B cell (primary cell): ENCODE results near the gene SH2B2. TPM values are rescaled to one million over a fixed set of nuclear protein-coding genes. Genes with fewer than 3 reads are reported as not detected.
A peak's percentile ranks its signal among the peaks of the same experiment; 100 is the strongest.
"Not testable (repeated sequence)": the region's sequence is repeated elsewhere in the genome, so short reads cannot be mapped to it uniquely, and the experiment has no call there.

Experiments used
- ATAC-seq: fragments of 200-7000 bp; cut with Tn5 transposase; one replicate; pipeline ENCODE4 v1.10.0; 2021; ENCODE audit warnings: low read depth, mild to moderate bottlenecking, moderate number of reproducible peaks, moderate library complexity
- CTCF ChIA-PET: fragments of 350-600 bp; sonication (Branson Sonifier 250); formaldehyde crosslinking; loops from one replicate; lab custom pipeline; 2021; ENCODE audit warnings: antibody characterized with exemption, inconsistent platforms; lab: Charles Lee
- POLR2A ChIA-PET: fragments of 350-600 bp; sonication (Branson Sonifier 250); formaldehyde crosslinking; loops from one replicate; lab custom pipeline; 2021; ENCODE audit warnings: antibody characterized with exemption; lab: Charles Lee
- DNase-seq: peaks from one replicate; pipeline ENCODE4 v3.0.0; 2013
- H2AFZ ChIP-seq: 2 replicates; pipeline ENCODE4 v1.6.1; 2012; ENCODE audit warnings: mild to moderate bottlenecking, low read depth, low read length; ENCODE audit not compliant: insufficient read depth, poor library complexity, severe bottlenecking
- H3K27ac ChIP-seq, 2 donors: 1 replicate in 1 of 2; 2 replicates in 1 of 2; pipeline ENCODE4 v1.5.1; 2012 to 2013; ENCODE audit warnings: low read length in 2 of 2, mild to moderate bottlenecking in 2 of 2, moderate library complexity in 1 of 2
- H3K27me3 ChIP-seq, 4 experiments: fragments of 200-600 bp in 1 of 4; sonication (generic) in 1 of 4; replicated peaks in 1 of 4; 1 replicate in 2 of 4; 2 replicates in 2 of 4; pipeline versions ENCODE4 v1.6.1 to v1.7.0; 2013 to 2016; ENCODE audit warnings: low read length in 3 of 4, mild to moderate bottlenecking in 2 of 4, mixed read lengths in 1 of 4, moderate library complexity in 1 of 4; ENCODE audit not compliant: insufficient read depth in 4 of 4, control insufficient read depth in 3 of 4; ENCODE audit errors: control extremely low read depth in 1 of 4
- H3K36me3 ChIP-seq, 2 experiments: replicated peaks in 1 of 2; 1 replicate in 1 of 2; 2 replicates in 1 of 2; pipeline versions ENCODE4 v1.6.1 to v1.7.1; 2013; ENCODE audit warnings: low read length in 1 of 2; ENCODE audit not compliant: insufficient read depth in 2 of 2, control insufficient read depth in 1 of 2; ENCODE audit errors: control extremely low read depth in 1 of 2, extremely low read depth in 1 of 2
- H3K4me1 ChIP-seq, 2 donors: fragments of 200-600 bp in 1 of 2; sonication (generic) in 1 of 2; 1 replicate in 1 of 2; 2 replicates in 1 of 2; pipeline versions ENCODE4 v1.5.1 to v1.6.1; 2013 to 2017; ENCODE audit warnings: low read length in 2 of 2; ENCODE audit not compliant: control insufficient read depth in 2 of 2, insufficient read depth in 2 of 2
- H3K4me2 ChIP-seq: replicated peaks from 2 replicates; pipeline ENCODE3; 2012; ENCODE audit warnings: mild to moderate bottlenecking, low read depth, low read length; ENCODE audit not compliant: poor library complexity, severe bottlenecking
- H3K4me3 ChIP-seq, 5 experiments: fragments of 200-600 bp in 1 of 5; sonication (generic) in 1 of 5; 1 replicate in 3 of 5; 2 replicates in 2 of 5; pipeline versions ENCODE4 v1.5.1 to v1.7.0; 2011 to 2016; ENCODE audit warnings: low read length in 4 of 5, mild to moderate bottlenecking in 4 of 5, low read depth in 2 of 5, control low read depth in 1 of 5, moderate library complexity in 1 of 5; ENCODE audit not compliant: insufficient read depth in 1 of 5; ENCODE audit errors: control extremely low read depth in 1 of 5, extremely low read depth in 1 of 5
- H3K79me2 ChIP-seq: fragments of 200-600 bp; sonication (generic); one replicate; pipeline ENCODE4 v1.6.0; 2016; ENCODE audit warnings: low read length; ENCODE audit not compliant: control insufficient read depth, insufficient read depth
- H3K9ac ChIP-seq: fragments of 200-600 bp; sonication (generic); 2 replicates; pipeline ENCODE4 v1.6.1; 2017; ENCODE audit warnings: mild to moderate bottlenecking, low read length, moderate library complexity
- H3K9me3 ChIP-seq, 3 donors: one replicate each; pipeline versions ENCODE4 v1.6.1 to v1.7.1; 2013; ENCODE audit warnings: low read length in 2 of 3; ENCODE audit not compliant: control insufficient read depth in 2 of 3, insufficient read depth in 1 of 3; ENCODE audit errors: control extremely low read depth in 1 of 3
- H4K20me1 ChIP-seq: 2 replicates; pipeline ENCODE4 v1.6.0; 2012; ENCODE audit warnings: mild to moderate bottlenecking, low read length; ENCODE audit not compliant: insufficient read depth, control insufficient read depth, poor library complexity, severe bottlenecking
- H3K27ac Mint-ChIP-seq: one replicate; pipeline ENCODE4 v1.8.0; 2021; ENCODE audit warnings: mixed read lengths
- H3K27me3 Mint-ChIP-seq: one replicate; pipeline ENCODE4 v1.8.0; 2021; ENCODE audit warnings: mixed read lengths
- H3K4me1 Mint-ChIP-seq: one replicate; pipeline ENCODE4 v1.8.0; 2021; ENCODE audit warnings: mixed read lengths
- H3K4me3 Mint-ChIP-seq: one replicate; pipeline ENCODE4 v1.8.0; 2021; ENCODE audit warnings: mixed read lengths
- H3K9me3 Mint-ChIP-seq: one replicate; pipeline ENCODE4 v1.8.0; 2022; ENCODE audit warnings: mixed read lengths; ENCODE audit not compliant: insufficient read depth
- EZH2 ChIP-seq: IDR thresholded peaks from 2 replicates; pipeline ENCODE4 v1.6.1; 2012; ENCODE audit warnings: borderline replicate concordance, low read depth, mild to moderate bottlenecking, moderate library complexity, low read length; ENCODE audit not compliant: insufficient read depth, poor library complexity, severe bottlenecking
- whole genome bisulfite sequencing: methylation state at CpG from one replicate; pipeline ENCODE4 v1.1.5; 2013; ENCODE audit warnings: missing lambda C conversion rate; ENCODE audit not compliant: insufficient coverage; 5-methylcytosine and 5-hydroxymethylcytosine counted together
- intact Hi-C: fragments of 100-400 bp; cut with micrococcal nuclease; formaldehyde crosslinking; loops from one replicate; pipeline ENCODE4 v1.10.0; 2022
- polyA plus RNA-seq: library from polyadenylated mRNA; depleted of rRNA; stranded (reverse); fragments of >200 nt; gene quantifications from 2 replicates; pipeline ENCODE4 v1.2.3, GENCODE V29; 2012
- total RNA-seq, 2 donors: library from RNA; stranded (reverse); fragments of 120-200 nt in 1 of 2; gene quantifications; 1 replicate in 1 of 2; 2 replicates in 1 of 2; pipeline versions ENCODE4 v1.2.3 to v1.2.4, GENCODE V29; 2013 to 2022
- TF ChIP-seq, protein P1 (sequence below): fragments of 200-600 bp; IDR thresholded peaks from one replicate; pipeline ENCODE4 v1.8.0; 2022; ENCODE audit warnings: antibody characterized with exemption, mild to moderate bottlenecking

SH2B2 gene
- total and polyA plus RNA-seq, 2 donors (not counting 1 experiment from before 2014, with no cell fraction given): 41.2 to 95.4 TPM

DNA sequence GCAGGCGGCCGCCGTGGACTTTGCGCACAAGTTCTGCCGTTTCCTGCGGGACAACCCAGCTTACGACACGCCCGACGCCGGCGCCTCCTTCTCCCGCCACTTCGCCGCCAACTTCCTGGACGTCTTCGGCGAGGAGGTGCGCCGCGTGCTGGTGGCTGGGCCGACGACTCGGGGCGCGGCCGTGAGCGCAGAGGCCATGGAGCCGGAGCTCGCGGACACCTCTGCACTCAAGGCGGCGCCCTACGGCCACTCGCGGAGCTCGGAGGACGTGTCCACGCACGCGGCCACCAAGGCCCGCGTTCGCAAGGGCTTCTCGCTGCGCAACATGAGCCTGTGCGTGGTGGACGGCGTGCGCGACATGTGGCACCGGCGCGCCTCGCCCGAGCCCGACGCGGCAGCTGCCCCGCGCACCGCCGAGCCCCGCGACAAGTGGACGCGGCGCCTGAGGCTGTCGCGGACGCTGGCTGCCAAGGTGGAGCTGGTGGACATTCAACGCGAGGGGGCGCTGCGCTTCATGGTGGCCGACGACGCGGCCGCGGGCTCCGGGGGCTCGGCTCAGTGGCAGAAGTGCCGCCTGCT lies 14.1 kb downstream of the SH2B2 start:
- ChIA-PET POLR2A (interaction anchor here (10.7 kb wide), 1 partner anchor 12 kb away, joined by 126 read pairs; the partner anchor contains the start of gene SH2B2), CTCF (interaction anchor here (7.4 kb wide), 1 partner anchor 11 kb away, joined by 75 read pairs; the partner anchor contains the start of gene SH2B2)
- H4K20me1 ChIP-seq: peaks cover 62% of the 10 kb centered on the region
- 91% methylated on average over 83 of the region's 84 CpGs for WGBS
- H3K36me3 ChIP-seq: peaks cover 0 to 49% of the 10 kb centered on the region in 2 experiments
- H3K27me3 ChIP-seq: no peaks in the 10 kb centered on the region
- DNase-seq (no peak), ATAC-seq (no peak)
- no peak overlapping the region for H2AFZ ChIP-seq
- peaks cover 0 to 7% (median 0%) of the 10 kb centered on the region in 3 donors for H3K9me3 ChIP-seq
- H3K4me3 ChIP-seq: no peak overlapping the region
- Mint-ChIP-seq H3K4me1 (peaks cover 69% of the 10 kb centered on the region), H3K27ac (no peak overlapping the region), H3K27me3 (no peaks in the 10 kb centered on the region), H3K9me3 (no peaks in the 10 kb centered on the region), H3K4me3 (no peak overlapping the region)
- H3K4me1 ChIP-seq: peaks cover 38 to 54% of the 10 kb centered on the region in 2 donors
- H3K79me2 ChIP-seq: peaks cover 89% of the 10 kb centered on the region
- H3K27ac ChIP-seq: no peak overlapping the region
- H3K4me2 ChIP-seq: no peak overlapping the region
- TF ChIP-seq, protein P1, sequence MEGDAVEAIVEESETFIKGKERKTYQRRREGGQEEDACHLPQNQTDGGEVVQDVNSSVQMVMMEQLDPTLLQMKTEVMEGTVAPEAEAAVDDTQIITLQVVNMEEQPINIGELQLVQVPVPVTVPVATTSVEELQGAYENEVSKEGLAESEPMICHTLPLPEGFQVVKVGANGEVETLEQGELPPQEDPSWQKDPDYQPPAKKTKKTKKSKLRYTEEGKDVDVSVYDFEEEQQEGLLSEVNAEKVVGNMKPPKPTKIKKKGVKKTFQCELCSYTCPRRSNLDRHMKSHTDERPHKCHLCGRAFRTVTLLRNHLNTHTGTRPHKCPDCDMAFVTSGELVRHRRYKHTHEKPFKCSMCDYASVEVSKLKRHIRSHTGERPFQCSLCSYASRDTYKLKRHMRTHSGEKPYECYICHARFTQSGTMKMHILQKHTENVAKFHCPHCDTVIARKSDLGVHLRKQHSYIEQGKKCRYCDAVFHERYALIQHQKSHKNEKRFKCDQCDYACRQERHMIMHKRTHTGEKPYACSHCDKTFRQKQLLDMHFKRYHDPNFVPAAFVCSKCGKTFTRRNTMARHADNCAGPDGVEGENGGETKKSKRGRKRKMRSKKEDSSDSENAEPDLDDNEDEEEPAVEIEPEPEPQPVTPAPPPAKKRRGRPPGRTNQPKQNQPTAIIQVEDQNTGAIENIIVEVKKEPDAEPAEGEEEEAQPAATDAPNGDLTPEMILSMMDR: no peak
- TF ChIP-seq EZH2: no peak
- intact Hi-C loops: loop anchor here (10.0 kb wide), 1 partner anchor 124 kb away; no protein-coding TSS in a partner anchor
- no peak overlapping the region for H3K9ac ChIP-seq

DNA sequence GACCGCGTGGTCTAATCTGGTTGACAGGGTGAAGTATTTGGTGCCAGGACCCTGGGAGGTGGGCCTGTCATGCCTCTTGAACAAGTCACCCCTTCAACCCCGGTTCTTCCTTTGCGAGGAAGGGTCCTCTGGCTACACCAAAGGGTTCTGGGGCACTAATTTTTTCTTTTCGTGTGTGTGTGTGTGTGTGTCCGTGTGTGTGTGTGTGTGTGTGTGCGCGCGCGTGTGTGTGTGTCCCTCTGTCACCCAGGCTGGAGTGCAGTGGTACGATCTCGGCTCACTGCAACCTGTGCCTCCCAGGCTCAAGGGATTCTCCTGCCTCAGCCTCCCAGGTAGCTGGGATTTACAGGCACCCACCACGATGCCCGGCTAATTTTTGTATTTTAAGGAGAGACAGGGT lies 14.7 kb downstream of the SH2B2 start:
- peaks cover 0 to 42% of the 10 kb centered on the region in 2 experiments for H3K36me3 ChIP-seq
- Mint-ChIP-seq H3K27ac (peak overlapping the region; percentile 81), H3K4me1 (peaks cover 67% of the 10 kb centered on the region)
- not testable (repeated sequence) for H3K27me3 ChIP-seq, H3K9me3 Mint-ChIP-seq, H3K4me3 Mint-ChIP-seq, ATAC-seq, H3K4me3 ChIP-seq, H3K27ac ChIP-seq, H3K27me3 Mint-ChIP-seq, H3K4me2 ChIP-seq, H3K9me3 ChIP-seq, H3K9ac ChIP-seq, H2AFZ ChIP-seq, DNase-seq
- intact Hi-C loops: loop anchor here (10.0 kb wide), 1 partner anchor 123 kb away; no protein-coding TSS in a partner anchor
- ChIA-PET CTCF (interaction anchor here (7.4 kb wide), 1 partner anchor 12 kb away, joined by 75 read pairs; the partner anchor contains the start of gene SH2B2), POLR2A (interaction anchor here (10.7 kb wide), 1 partner anchor 12 kb away, joined by 126 read pairs; the partner anchor contains the start of gene SH2B2)
- 97% methylated on average over 13 of the region's 14 CpGs for WGBS
- peaks cover 85% of the 10 kb centered on the region for H3K79me2 ChIP-seq
- H3K4me1 ChIP-seq: peaks cover 40 to 55% of the 10 kb centered on the region in 2 donors
- peaks cover 56% of the 10 kb centered on the region for H4K20me1 ChIP-seq
